Middle frontal gyrus (tissue), 1 donor: ENCODE measurements around the gene C2CD4B.

ENCODE experiments used
- DNase-seq: peaks from one replicate; pipeline ENCODE4 v3.0.0-alpha.2; 2015; ENCODE audit warnings: low spot score; ENCODE audit errors: extremely low spot score

C2CD4B gene, protein sequence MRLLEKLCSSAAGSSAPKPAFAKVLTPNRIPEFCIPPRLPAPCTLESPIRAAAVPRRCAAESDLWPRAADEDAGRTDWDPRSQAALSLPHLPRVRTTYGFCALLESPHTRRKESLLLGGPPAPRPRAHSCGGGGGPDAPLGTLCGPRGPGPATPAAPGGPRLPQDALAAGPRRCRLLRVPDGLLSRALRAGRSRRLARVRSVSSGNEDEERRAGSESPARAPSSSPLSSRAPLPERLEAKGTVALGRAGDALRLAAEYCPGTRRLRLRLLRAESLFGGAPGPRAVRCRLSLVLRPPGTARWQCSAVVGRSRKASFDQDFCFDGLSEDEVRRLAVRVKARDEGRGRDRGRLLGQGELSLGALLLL

DNA sequence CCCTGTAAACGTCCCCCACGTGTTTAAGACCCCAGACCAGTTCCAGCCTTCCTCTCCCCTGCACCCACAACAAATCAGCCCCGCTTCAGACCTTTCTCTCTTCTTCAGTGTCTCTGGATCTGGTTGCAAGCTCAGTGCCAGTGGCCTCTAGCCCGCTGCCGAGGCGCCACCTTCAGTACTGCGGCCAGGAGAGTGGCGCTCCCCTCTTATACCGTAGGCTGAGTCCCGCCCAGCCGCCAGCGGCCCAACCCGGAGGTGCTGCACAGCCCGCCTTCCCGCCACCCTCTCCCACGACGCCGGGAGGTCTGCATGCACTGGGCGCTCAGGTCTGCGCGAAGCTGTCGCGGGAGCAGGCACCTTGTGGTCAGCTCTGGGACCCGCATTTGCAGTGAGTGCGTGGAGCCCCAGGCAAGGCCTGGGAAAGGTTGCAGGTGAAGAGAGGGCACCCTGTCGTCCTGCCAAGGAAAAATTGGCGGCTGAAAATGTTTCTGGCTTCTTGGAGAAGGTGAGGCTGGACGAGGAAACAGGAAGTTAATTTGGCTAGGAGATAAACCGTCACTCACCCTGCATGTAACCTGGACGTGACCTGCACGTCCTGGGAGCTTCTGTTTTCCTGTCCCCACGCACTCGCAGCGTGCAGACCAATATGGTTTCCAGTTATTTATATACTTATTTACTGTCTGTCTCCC is at the start of gene C2CD4B:
C2CD4B (minus strand) TSS at position 182 of the 689 bp plus-strand sequence. CDS start 301 bp downstream, outside the sequence.
- no peak for DNase-seq

DNA sequence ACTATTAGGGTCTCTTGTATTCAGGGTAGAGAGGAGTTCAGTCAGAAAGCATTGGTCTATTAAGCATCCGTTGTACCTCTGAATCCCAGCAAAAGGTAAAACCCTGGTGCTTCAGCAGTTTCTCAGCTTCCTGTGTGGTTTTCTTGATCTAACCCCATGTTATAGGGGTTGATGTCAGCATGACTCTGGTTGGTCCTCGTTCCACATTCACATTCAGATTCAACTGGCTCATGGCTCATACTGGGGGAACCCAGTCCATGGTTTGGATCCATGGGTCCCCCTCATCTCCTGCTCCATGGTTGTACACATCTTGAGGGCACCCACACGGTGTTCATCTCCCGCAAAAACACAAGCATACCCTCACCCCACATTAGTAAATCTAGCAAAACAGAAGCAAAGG is 47.7 kb upstream of the C2CD4B start:
- DNase-seq, result no peak

DNA sequence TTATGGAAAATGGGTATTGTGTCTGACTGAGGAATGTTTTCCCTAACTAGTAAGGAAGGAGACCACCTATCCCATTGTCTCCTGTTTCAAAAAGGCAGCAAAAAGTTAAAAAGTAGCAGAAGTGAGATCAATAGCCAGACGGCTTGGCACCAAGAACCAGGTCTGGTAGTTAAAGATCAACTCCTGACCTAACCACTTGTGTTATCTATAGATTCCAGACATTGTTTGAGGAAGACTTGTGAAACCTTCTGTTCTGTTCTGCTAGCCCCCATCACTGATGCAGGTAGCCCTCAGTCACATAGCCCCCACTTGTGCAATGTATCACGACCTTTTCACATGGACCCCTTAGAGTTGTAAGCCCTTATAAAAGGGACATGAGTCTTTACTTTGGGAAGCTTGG is 46.3 kb upstream of the C2CD4B start:
- DNase-seq, result no peak

DNA sequence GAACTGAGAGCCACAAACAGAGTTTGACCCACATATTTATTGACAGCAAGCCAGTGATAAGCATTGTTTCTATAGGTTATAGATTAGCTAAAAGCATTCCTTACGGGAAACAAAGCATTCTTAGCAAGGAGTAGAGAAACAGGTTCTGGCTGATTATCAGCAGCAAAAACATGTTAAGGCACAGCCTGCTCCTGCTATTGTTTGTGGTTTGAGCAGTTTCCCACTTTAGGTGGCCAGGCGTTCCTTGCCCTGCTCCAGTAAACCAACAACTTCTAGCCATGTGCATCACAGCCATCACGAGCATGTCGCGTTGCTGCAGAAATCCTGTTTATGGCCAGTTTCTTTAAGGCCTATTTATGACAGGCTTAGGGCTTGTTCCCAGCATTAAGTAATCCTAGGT is 44.7 kb upstream of the C2CD4B start:
- no peak for DNase-seq

DNA sequence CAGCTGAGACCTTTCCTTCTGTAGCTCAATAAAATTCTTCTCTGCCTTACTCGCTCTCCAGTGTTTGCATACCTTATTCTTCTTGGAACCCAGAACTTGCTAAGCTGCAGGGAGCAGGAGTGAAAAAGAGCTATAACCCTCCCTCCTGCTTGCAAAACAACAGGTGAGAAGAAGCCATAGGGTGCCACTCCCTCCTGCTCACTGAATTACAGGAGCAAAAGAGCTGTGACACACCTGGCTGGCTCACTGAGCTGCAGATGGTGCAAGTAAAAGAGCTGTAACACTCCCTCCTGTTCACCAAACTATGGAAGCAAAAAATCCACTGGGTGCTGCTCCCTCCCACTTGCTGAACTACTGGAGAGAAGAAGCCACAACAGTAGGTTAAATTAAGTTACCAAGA is 44.2 kb upstream of the C2CD4B start:
- no peak for DNase-seq

- DNase-seq, result no peak
These were observed 43.8 kb upstream of the C2CD4B start for GRCh38 chr15:62208884-62209283.

DNA sequence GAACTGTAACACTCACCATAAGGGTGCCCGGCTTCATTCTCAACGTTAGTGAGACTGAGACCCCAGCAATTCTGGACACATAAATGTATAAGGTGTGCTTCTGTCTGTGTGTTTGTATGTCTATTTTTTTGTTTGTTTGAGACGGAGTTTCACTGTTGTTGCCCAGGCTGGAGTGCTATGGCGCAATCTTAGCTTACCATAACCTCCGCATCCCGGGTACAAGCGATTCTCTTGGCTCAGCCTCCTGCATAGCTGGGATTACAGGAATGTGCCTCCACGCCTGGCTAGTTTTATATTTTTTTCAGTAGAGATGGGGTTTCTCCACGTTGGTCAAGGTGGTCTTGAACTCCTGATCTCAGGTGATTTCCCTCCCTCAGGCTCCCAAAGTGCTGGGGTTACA is 43.3 kb upstream of the C2CD4B start:
- no peak for DNase-seq

DNA sequence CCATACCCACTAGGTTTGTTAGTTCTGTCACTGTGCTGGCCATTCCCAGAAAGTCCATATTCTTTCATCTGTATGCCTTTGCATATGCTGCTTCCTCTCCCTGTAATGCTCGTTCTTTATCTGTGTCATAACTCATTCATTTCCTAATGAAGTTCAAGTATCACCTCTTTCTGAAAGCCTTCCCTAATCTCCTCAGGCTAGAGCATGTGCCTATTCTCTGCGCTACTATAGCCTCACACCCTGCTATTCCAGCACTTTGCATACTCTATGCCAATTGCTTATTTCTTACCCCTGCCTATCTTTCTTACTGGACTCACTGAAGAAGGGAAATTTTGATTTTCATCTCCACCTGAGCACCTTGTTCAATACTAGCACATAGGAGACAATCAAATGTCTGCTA is 25.6 kb upstream of the C2CD4B start:
- DNase-seq, result no peak

- no peak for DNase-seq
These were observed 25.2 kb upstream of the C2CD4B start for GRCh38 chr15:62190274-62190673.

DNA sequence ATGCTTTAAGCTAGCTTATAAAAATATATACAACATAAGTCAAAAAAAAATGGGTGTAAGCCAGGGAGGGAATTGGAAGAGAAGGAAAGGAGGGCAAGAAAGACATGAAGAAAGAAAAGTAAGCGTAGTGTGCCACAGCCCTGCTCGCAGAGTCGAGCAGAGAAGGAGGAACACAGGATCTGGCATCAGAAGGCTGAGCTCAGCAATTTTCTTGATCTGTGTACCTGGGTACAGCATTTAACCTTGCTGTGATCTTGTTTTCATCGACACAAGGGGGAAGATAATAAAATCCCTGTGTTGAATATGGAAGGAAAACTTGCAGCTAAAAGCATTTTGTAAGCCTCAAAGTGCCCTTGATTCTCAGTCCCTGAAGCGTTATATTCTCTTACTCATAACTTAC is 23.7 kb upstream of the C2CD4B start:
- DNase-seq, result no peak

- no peak for DNase-seq
These were observed 22.8 kb upstream of the C2CD4B start for GRCh38 chr15:62187910-62188309.

DNA sequence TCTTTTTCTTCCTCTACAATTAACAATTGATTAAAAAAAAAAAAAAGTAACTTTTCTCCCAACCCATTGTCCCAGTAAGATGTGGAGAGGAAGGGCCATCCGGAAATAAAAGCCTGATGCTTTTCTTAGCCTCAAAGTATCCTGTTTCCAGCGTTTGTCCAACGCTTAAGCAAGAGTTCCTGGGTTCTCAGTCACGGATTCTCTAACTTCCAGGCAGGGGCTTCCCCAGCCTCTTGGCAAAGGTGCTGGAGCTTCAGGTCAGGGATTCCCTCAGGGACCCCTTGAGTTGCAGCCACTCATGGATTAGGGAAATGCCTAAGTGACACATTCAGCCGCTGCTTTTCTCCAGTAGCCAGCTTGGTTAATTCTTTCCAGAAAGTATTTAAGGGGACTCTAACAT is 22.3 kb upstream of the C2CD4B start:
- DNase-seq, result no peak

GRCh38 chr15:62186578-62186977 is 21.5 kb upstream of the C2CD4B start:
- DNase-seq, result no peak

DNA sequence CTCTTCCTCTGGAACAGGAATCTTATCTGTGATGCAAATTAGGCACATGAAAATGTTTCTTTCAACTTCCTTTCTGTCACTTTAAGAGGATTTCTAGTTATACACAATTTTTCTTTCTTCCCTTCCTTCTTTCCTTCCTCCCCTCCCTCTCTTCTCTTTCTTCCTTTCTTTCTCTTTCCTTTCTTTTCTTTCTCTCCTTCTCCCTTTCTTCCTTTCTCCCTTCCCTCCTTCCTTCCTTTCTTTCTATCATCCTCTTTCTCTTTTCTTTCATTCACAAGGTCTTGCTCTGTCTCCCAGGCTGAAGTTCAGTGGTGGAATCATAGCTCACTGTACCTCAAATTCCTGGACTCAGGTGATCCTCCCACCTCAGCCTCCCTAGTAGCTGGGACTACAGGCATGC is 18.0 kb upstream of the C2CD4B start:
- no peak for DNase-seq

DNA sequence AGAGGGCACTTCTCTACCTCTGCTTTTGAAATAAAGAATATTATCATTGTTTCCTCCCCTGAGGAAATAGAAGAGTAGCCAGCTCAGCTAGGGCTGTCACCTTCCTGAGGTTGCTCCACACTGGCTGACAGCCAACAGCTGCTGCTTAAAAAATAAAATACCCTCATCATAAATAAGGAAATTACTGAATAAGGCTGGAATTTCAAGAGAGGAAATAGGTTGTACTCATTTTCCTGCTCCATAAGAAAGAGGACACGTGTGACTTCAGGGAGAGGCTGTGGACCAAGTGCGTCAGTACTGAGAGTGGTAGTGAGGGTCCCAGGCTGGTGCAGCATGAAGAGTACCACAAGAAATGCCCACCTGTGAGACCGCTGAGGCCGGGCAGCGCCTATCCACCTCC is 8.1 kb upstream of the C2CD4B start:
- DNase-seq, result no peak

DNA sequence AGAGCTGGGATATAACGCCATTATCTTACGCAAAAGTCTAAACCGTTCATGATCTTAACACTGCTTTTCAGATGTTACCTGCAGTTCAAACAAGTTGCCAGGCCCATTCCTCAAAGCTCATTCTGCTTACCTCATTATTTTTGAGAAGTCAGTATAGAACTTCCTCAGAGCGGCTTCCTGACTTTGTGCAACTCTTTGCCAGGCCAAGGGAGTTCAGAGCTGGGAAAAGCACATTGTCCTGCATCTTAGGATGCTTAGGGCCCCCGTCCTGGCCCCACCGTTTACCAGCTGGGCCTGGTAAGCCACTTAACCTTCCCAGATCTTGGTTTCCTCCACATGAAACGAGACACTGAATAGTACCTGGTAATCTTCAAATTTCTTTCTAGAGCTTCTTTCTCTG is 6.8 kb upstream of the C2CD4B start:
- DNase-seq, result no peak

DNA sequence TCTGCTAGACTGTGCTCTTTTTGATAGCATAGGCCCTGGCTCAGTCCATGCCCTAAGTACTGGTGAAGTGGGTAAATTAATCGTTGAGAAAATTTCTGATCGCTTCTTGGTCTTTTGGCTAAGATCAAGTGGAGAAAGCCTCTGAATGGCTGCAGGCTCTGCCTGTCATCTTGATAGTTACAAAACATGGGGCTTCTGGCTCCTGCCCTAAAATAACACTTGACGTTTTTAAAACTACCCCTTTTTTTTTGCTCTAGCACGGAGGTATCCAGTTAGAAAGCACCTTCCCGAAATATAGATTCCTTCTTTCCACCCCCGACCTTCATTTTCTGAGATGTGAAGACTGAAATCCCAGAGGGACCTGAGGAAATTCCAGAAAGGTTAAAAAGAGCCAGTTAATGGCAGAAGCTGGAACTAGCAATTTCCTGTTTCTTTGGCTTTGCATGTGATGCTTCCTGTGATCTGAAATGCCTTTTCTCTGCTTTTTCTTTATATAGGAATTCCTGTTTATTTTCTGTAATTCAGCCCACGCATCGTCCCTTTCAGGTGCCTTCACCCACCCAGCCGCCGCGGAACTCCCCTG is 799 bp upstream of the C2CD4B start:
- DNase-seq, result no peak

- DNase-seq, result no peak
These were observed 535 bp downstream of the C2CD4B start for GRCh38 chr15:62164396-62165103.

DNA sequence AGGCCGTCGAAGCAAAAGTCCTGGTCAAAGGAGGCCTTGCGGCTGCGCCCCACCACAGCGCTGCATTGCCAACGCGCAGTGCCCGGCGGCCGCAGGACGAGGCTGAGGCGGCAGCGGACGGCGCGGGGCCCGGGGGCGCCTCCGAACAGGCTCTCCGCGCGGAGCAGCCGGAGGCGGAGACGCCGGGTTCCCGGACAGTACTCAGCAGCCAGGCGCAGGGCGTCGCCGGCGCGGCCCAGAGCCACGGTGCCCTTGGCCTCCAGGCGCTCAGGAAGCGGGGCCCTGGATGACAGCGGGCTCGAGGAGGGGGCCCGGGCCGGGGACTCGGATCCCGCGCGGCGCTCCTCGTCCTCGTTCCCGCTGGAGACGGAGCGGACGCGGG is 1.1 kb downstream of the C2CD4B start:
- no peak for DNase-seq

DNA sequence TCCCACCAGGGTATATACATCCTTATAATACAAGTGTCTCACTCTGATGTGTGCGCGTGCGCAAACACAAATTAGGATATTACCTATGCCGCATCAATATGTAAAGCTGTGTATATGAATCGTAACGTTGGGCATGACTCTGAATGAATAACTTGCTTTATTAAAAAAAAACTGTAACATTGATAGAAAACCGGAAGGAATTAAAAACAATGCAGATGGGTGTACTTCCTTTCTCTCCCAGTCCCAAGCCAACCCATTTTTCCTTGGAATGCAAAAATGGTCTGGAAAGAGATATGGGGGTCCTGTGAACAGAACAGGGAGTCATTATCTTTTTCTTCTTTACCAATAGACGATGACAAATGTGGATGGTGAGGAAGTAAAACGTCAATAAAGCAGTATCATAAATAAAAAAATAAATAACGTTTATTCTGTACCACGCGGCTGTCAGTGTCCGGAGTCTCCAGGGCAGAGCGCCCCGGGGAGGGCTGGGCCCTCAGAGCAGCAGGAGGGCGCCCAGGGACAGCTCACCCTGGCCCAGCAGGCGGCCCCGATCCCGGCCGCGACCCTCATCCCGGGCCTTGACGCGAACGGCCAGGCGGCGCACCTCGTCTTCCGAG is 1.6 kb downstream of the C2CD4B start:
- no peak for DNase-seq

GRCh38 chr15:62153228-62153627 is 11.9 kb downstream of the C2CD4B start:
- DNase-seq, result no peak

DNA sequence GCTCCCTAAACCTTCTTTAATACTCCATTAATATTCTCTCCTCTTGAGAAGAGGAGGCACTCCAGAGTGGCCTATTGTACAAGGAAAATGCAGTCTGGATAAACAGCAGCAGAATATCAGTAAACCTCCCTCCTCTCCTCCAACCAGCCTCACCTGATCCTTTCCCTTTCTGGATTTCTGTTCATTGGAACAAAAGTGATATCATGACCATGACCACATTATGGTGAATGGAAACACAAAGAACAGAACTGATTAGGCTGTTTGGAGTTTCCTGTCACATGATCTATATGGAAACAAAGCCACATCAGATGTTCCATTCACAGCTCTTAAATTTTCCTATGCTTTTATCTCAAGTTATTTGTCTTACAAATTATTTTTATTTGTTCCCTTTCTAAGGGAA is 14.6 kb downstream of the C2CD4B start:
- DNase-seq, result no peak
